ENCODE data around the gene APC. TPM values are rescaled to one million over a fixed set of nuclear protein-coding genes. Genes with fewer than 3 reads are reported as not detected.

APC gene
- total RNA-seq, 2 experiments from 2014 or later = 21.8 to 22.8 TPM

Other genes with a start within 250 kb of the APC start
- 10 to 100 TPM; 40.2 to 40.8 TPM for gene SRP19, start 123.4 kb downstream of the APC start, total RNA-seq
- 10 to 100 TPM; 25.3 to 26.6 TPM for gene REEP5, start 184.3 kb downstream of the APC start, total RNA-seq
- gene DCP2, start 238.9 kb downstream of the APC start, total RNA-seq = 10 to 100 TPM; 86.3 to 87.1 TPM

Measured in CD4-positive, alpha-beta T cell (primary cell).